NB4 (cell line): ENCODE results near the gene PRAMEF17.
"Not testable (repeated sequence)": the region's sequence is repeated elsewhere in the genome, so short reads cannot be mapped to it uniquely, and the experiment has no call there.

Source experiments
- MYC ChIP-seq: IDR thresholded peaks from 2 replicates; pipeline ENCODE4 v1.6.1; 2011; ENCODE audit warnings: low read depth, low read length
- POLR2A ChIP-seq: IDR thresholded peaks from 2 replicates; pipeline ENCODE4 v1.6.1; 2011; ENCODE audit warnings: mild to moderate bottlenecking; ENCODE audit not compliant: insufficient read length; ENCODE audit errors: extremely low read depth
- TF ChIP-seq, protein P1 (sequence below): IDR thresholded peaks from one replicate; pipeline ENCODE4 v1.5.1; 2012; ENCODE audit warnings: low read depth, low read length
- TF ChIP-seq, protein P2 (sequence below): IDR thresholded peaks from 2 replicates; pipeline ENCODE4 v1.6.1; 2011; ENCODE audit warnings: low read depth, low read length

DNA sequence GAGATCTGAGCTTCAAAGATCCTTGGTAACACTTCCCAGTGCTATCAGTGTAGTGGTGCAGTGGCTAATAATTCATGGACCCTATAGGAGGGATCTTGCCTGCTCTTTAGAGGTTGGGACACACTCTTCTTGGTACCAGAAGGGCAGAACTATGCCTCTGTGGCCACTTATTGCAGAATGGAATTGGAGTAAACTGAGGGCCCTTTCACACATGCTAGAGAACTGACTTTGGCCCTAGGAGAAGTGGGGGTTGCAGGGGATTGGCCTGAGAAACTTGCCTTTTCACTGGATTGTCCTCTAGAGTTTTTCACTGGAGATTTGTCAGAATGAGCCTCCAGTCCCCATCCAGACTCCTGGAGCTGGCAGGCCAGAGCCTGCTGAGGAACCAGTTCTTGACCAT is at the start of gene PRAMEF17:
- TF ChIP-seq, protein P1, sequence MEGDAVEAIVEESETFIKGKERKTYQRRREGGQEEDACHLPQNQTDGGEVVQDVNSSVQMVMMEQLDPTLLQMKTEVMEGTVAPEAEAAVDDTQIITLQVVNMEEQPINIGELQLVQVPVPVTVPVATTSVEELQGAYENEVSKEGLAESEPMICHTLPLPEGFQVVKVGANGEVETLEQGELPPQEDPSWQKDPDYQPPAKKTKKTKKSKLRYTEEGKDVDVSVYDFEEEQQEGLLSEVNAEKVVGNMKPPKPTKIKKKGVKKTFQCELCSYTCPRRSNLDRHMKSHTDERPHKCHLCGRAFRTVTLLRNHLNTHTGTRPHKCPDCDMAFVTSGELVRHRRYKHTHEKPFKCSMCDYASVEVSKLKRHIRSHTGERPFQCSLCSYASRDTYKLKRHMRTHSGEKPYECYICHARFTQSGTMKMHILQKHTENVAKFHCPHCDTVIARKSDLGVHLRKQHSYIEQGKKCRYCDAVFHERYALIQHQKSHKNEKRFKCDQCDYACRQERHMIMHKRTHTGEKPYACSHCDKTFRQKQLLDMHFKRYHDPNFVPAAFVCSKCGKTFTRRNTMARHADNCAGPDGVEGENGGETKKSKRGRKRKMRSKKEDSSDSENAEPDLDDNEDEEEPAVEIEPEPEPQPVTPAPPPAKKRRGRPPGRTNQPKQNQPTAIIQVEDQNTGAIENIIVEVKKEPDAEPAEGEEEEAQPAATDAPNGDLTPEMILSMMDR: not testable (repeated sequence)
- TF ChIP-seq, protein P2, sequence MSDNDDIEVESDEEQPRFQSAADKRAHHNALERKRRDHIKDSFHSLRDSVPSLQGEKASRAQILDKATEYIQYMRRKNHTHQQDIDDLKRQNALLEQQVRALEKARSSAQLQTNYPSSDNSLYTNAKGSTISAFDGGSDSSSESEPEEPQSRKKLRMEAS: not testable (repeated sequence)
- not testable (repeated sequence) for TF ChIP-seq POLR2A, MYC
